ENCODE data around the gene BICRA. TPM values are rescaled to one million over a fixed set of nuclear protein-coding genes. Genes with fewer than 3 reads are reported as not detected.

BICRA gene
- total and polyA plus RNA-seq, 8 donors = 13.8 to 18.8 (median 15.5) TPM

- DNase-seq (no peak), ATAC-seq (no peak)
- peaks cover 0 to 18% of the 10 kb centered on the region in 2 donors for H3K4me1 ChIP-seq
- H3K27me3 ChIP-seq = no peaks in the 10 kb centered on the region
- intact Hi-C loops (cut with DNase I) = no loop called here
- H3K4me3 ChIP-seq = no peak overlapping the region
- H3K27ac ChIP-seq = no peak overlapping the region
- peaks cover 0 to 7% of the 10 kb centered on the region in 2 donors for H3K36me3 ChIP-seq
- no peaks in the 10 kb centered on the region for H3K9me3 ChIP-seq
- TF ChIP-seq, protein P1, sequence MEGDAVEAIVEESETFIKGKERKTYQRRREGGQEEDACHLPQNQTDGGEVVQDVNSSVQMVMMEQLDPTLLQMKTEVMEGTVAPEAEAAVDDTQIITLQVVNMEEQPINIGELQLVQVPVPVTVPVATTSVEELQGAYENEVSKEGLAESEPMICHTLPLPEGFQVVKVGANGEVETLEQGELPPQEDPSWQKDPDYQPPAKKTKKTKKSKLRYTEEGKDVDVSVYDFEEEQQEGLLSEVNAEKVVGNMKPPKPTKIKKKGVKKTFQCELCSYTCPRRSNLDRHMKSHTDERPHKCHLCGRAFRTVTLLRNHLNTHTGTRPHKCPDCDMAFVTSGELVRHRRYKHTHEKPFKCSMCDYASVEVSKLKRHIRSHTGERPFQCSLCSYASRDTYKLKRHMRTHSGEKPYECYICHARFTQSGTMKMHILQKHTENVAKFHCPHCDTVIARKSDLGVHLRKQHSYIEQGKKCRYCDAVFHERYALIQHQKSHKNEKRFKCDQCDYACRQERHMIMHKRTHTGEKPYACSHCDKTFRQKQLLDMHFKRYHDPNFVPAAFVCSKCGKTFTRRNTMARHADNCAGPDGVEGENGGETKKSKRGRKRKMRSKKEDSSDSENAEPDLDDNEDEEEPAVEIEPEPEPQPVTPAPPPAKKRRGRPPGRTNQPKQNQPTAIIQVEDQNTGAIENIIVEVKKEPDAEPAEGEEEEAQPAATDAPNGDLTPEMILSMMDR (IDR thresholded peaks at IDR 0.05) = no peak
These were observed 34.3 kb downstream of the BICRA start for GRCh38 chr19:47643281-47643680.

- H3K27ac ChIP-seq = no peak overlapping the region
- TF ChIP-seq, protein P1 (IDR thresholded peaks at IDR 0.05) = no peak
- no peak overlapping the region for H3K4me3 ChIP-seq
- DNase-seq = no peak
- ATAC-seq = no peak
- intact Hi-C loops (cut with DNase I) = no loop called here
- H3K27me3 ChIP-seq = no peaks in the 10 kb centered on the region
- peaks cover 0 to 7% of the 10 kb centered on the region in 2 donors for H3K36me3 ChIP-seq
- H3K4me1 ChIP-seq = peaks cover 0 to 18% of the 10 kb centered on the region in 2 donors
- H3K9me3 ChIP-seq = no peaks in the 10 kb centered on the region
These were observed 35.3 kb downstream of the BICRA start for GRCh38 chr19:47644199-47644598.

GRCh38 chr19:47644743-47645482 is 36.0 kb downstream of the BICRA start:
- intact Hi-C loops (cut with DNase I) = no loop called here
- DNase-seq (no peak), ATAC-seq (no peak)
- Histone ChIP-seq H3K4me1 (peaks cover 0 to 18% of the 10 kb centered on the region in 2 donors), H3K27ac (no peak overlapping the region), H3K9me3 (no peaks in the 10 kb centered on the region), H3K4me3 (no peak overlapping the region), H3K36me3 (peaks cover 0 to 7% of the 10 kb centered on the region in 2 donors), H3K27me3 (no peaks in the 10 kb centered on the region)
- TF ChIP-seq, protein P1 (IDR thresholded peaks at IDR 0.05) = no peak

DNA sequence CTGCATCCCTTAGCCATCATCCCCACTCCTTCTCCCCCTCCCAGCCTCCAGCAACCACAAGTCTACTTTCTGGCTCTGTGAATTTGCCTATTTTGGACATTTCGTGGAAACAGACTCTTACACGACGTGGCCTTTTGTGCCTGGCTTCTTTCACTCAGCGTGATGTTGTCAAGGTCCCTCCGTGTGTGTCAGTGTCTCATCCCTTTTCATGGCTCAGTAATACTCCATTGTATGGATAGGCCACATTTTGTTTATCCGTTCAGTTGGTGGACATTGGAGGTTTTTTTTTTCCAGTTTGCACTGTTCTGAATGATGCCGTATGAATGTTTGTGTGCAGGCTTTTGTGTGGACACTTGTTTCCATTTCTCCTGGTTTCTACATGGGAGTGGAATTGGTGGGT is 38.0 kb downstream of the BICRA start:
- H3K27ac ChIP-seq = no peak overlapping the region
- intact Hi-C loops (cut with DNase I) = no loop called here
- H3K4me1 ChIP-seq = peaks cover 0 to 18% of the 10 kb centered on the region in 2 donors
- H3K4me3 ChIP-seq = no peak overlapping the region
- TF ChIP-seq, protein P1 (IDR thresholded peaks at IDR 0.05) = no peak
- H3K27me3 ChIP-seq = no peaks in the 10 kb centered on the region
- H3K36me3 ChIP-seq = peaks cover 0 to 16% of the 10 kb centered on the region in 2 donors
- DNase-seq (no peak), ATAC-seq (no peak)
- no peaks in the 10 kb centered on the region for H3K9me3 ChIP-seq

- peaks cover 0 to 6% of the 10 kb centered on the region in 2 donors for H3K4me1 ChIP-seq
- no peak overlapping the region for H3K27ac ChIP-seq
- DNase-seq (no peak), ATAC-seq (no peak)
- H3K27me3 ChIP-seq = no peaks in the 10 kb centered on the region
- no peaks in the 10 kb centered on the region for H3K9me3 ChIP-seq
- peaks cover 0 to 23% of the 10 kb centered on the region in 2 donors for H3K36me3 ChIP-seq
- TF ChIP-seq, protein P1 (IDR thresholded peaks at IDR 0.05) = no peak
- H3K4me3 ChIP-seq = no peak overlapping the region
- intact Hi-C loops (cut with DNase I) = no loop called here
These were observed 40.7 kb downstream of the BICRA start for GRCh38 chr19:47649588-47649987.

All from left lung (tissue), 10 donors.